ENCODE data around the gene YPEL3.

YPEL3 gene

DNA sequence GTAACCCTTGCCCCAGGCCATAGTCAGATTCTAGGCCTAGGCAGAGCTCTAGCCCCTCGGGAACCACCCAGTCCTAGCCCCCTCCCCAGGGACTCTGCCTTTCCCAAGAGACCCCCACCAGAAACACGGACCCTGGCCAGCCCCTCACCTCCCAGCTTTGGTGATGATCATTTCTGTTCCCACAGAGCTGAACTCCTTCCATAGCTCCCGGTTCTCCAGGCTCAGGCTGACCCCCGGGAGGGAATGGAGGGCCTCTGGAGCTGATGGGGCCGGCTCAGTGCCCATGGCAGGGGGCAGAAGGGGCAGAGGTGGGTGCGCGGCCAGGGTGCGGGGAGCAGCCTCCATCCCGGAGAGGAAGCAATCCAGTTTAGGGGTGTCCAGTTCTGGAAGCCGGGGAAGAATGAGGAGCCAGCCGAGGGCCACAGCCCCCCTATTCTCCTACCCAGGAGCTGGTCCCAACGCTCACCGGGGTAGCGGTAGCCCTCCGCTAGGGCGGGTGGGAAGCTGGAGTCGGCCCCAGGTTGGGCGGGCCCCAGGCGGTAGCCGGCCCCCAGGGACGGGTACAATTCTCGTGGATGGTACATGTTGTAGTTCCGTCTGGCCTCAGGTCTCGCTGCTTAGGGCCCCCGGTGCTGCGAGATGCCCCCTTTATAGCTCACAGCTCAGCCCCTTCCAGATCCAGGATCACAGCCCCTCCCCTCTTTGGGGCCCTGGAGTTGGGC is 5.2 kb downstream of the YPEL3 start:
- TF ChIP-seq FOXP2 (optimal IDR thresholded peaks at IDR 0.05; ENCODE audit: borderline replicate concordance, extremely low read depth, extremely low read length, insufficient read depth) (no peak), TAF1 (IDR thresholded peaks at IDR 0.05; ENCODE audit: borderline replicate concordance, insufficient read depth, low read length) (no peak), POLR2AphosphoS5 (IDR thresholded peaks at IDR 0.05; ENCODE audit: low read depth, low read length) (no peak), SIN3A (IDR thresholded peaks at IDR 0.05; ENCODE audit: borderline replicate concordance, insufficient read depth, low read length) (no peak)
- TF ChIP-seq, protein P1, sequence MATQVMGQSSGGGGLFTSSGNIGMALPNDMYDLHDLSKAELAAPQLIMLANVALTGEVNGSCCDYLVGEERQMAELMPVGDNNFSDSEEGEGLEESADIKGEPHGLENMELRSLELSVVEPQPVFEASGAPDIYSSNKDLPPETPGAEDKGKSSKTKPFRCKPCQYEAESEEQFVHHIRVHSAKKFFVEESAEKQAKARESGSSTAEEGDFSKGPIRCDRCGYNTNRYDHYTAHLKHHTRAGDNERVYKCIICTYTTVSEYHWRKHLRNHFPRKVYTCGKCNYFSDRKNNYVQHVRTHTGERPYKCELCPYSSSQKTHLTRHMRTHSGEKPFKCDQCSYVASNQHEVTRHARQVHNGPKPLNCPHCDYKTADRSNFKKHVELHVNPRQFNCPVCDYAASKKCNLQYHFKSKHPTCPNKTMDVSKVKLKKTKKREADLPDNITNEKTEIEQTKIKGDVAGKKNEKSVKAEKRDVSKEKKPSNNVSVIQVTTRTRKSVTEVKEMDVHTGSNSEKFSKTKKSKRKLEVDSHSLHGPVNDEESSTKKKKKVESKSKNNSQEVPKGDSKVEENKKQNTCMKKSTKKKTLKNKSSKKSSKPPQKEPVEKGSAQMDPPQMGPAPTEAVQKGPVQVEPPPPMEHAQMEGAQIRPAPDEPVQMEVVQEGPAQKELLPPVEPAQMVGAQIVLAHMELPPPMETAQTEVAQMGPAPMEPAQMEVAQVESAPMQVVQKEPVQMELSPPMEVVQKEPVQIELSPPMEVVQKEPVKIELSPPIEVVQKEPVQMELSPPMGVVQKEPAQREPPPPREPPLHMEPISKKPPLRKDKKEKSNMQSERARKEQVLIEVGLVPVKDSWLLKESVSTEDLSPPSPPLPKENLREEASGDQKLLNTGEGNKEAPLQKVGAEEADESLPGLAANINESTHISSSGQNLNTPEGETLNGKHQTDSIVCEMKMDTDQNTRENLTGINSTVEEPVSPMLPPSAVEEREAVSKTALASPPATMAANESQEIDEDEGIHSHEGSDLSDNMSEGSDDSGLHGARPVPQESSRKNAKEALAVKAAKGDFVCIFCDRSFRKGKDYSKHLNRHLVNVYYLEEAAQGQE (IDR thresholded peaks at IDR 0.05; ENCODE audit: insufficient read depth in 1 of 2, low read depth in 2 of 2, low read length in 2 of 2), result no peak

DNA sequence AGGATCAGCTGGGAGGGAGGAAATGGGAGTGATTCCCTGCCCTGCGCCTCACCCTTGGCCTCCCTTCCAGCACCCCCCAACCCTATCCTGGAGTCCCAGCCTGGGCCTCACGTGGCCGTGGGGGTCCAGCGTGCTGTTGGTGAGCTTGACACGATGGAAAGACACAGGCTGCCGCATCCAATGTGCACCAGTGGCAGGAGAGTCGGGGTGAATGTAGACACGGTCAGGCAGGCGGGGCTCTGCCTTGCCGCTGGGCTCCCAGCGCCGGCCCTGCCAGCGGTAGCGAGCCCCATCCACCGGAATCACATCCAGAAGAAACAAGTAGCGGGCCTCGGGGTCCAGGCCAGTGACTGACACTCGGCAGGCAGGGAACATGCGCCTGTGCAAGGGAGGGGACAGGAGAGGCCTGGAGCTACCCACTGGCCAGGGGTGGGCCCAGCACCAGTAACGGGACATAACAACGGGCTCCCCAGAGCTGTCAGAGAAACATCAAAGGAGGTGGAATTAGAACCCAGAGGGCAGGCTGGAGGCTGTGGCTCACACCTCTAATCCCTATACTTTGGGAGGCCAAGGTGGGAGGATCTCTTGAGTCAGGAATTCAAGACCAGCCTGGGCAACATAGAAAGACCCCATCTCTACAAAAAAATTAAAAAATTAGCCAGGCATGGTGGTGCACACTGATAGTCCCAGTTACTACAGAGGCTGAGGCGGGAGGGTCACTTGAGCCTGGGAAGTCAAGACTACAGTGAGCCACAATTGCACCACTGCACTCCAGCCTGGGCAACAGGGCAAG is 7.0 kb downstream of the YPEL3 start:
- TF ChIP-seq SIN3A (IDR thresholded peaks at IDR 0.05; ENCODE audit: borderline replicate concordance, insufficient read depth, low read length), result no peak
- no peak for TF ChIP-seq FOXP2 (optimal IDR thresholded peaks at IDR 0.05; ENCODE audit: borderline replicate concordance, extremely low read depth, extremely low read length, insufficient read depth)
- TF ChIP-seq, protein P1 (IDR thresholded peaks at IDR 0.05; ENCODE audit: insufficient read depth in 1 of 2, low read depth in 2 of 2, low read length in 2 of 2), result no peak
- TF ChIP-seq POLR2AphosphoS5 (IDR thresholded peaks at IDR 0.05; ENCODE audit: low read depth, low read length), result no peak
- TF ChIP-seq TAF1 (IDR thresholded peaks at IDR 0.05; ENCODE audit: borderline replicate concordance, insufficient read depth, low read length), result no peak

DNA sequence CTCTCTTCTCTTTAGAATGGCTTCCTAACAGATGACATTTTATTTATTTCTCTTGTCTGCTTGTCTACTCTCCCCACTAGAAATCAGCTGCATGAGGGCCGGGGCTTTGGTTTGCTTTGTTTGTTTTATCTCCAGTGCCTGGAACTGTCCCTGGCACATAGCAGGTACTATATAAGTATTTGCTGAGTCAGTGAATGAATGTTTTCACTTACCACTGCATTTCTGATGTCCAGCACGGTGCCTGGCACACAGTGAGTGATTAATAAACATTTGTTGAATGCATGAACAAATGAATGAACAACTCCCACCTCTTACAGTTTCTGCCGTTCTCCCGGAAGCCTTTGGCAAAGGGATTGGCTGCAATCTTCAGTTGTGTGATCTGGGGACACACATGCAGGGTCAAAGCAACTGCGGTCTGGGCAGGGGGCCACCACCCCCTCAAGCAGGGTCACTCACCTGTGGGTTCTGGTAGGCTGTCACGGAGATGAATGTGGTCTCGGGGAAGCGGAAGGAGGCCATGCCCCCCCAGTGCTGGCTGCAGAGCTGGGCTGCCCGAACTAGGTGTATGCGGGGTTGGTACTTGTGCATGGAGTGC is 7.7 kb downstream of the YPEL3 start:
- TF ChIP-seq TAF1 (IDR thresholded peaks at IDR 0.05; ENCODE audit: borderline replicate concordance, insufficient read depth, low read length) (no peak), POLR2AphosphoS5 (IDR thresholded peaks at IDR 0.05; ENCODE audit: low read depth, low read length) (no peak), FOXP2 (optimal IDR thresholded peaks at IDR 0.05; ENCODE audit: borderline replicate concordance, extremely low read depth, extremely low read length, insufficient read depth) (no peak), SIN3A (IDR thresholded peaks at IDR 0.05; ENCODE audit: borderline replicate concordance, insufficient read depth, low read length) (no peak)
- TF ChIP-seq, protein P1 (IDR thresholded peaks at IDR 0.05; ENCODE audit: insufficient read depth in 1 of 2, low read depth in 2 of 2, low read length in 2 of 2), result no peak

DNA sequence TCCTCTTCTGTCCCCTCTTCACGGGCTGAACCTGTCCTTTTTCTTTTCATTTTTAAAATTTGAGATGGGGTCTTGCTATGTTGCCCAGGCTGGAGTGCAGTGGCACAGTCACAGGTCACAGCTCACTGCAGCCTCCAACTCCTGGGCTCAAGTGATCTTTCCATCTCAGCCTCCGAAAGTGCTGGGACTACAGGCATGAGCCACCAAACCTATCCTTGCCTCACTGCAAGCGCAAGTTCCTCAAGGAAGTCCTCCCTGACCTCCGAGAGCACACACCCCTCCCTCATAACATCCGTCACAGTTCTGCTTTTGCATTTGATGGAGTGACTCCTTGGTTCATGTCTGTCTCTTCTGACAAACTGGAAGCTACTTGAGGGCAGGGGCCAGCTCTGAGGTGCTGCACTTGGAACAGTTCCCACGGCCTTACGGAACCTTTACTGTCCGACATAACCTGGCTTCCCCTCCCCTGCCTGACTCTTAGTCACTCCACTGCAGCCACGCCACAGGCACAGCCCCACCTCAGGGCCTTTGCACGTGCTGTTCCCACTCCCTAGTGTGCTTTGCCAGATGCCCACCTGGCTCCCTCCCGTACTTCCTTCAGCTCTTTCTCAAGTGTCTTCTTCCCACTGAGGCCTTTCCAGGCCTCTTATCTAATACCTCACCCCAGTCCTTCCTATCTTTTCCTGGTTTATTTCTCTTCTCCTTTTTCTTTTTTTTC is 8.7 kb downstream of the YPEL3 start:
- TF ChIP-seq POLR2AphosphoS5 (IDR thresholded peaks at IDR 0.05; ENCODE audit: low read depth, low read length), result no peak; the same call in 1 of the 2 replicates
- no peak for TF ChIP-seq TAF1 (IDR thresholded peaks at IDR 0.05; ENCODE audit: borderline replicate concordance, insufficient read depth, low read length)
- TF ChIP-seq FOXP2 (optimal IDR thresholded peaks at IDR 0.05; ENCODE audit: borderline replicate concordance, extremely low read depth, extremely low read length, insufficient read depth), result no peak
- TF ChIP-seq SIN3A (IDR thresholded peaks at IDR 0.05; ENCODE audit: borderline replicate concordance, insufficient read depth, low read length), result no peak
- TF ChIP-seq, protein P1 (IDR thresholded peaks at IDR 0.05; ENCODE audit: insufficient read depth in 1 of 2, low read depth in 2 of 2, low read length in 2 of 2), result no peak

Measured in PFSK-1 (cell line).